NB4 (cell line): ENCODE data around the gene NYAP1.

ENCODE experiments used
- DNase-seq: peaks from one replicate; pipeline ENCODE4 v3.0.0; 2010; ENCODE audit warnings: low read depth
- H3K4me3 ChIP-seq: one replicate; pipeline ENCODE4 v1.5.1; 2011; ENCODE audit warnings: mild to moderate bottlenecking, low read depth, low read length, moderate library complexity
- CTCF ChIP-seq: IDR thresholded peaks from one replicate; pipeline ENCODE4 v1.5.1; 2012; ENCODE audit warnings: low read depth, low read length
- MAX ChIP-seq: IDR thresholded peaks from 2 replicates; pipeline ENCODE4 v1.6.1; 2011; ENCODE audit warnings: low read depth, low read length
- MYC ChIP-seq: IDR thresholded peaks from 2 replicates; pipeline ENCODE4 v1.6.1; 2011; ENCODE audit warnings: low read depth, low read length
- POLR2A ChIP-seq: IDR thresholded peaks from 2 replicates; pipeline ENCODE4 v1.6.1; 2011; ENCODE audit warnings: mild to moderate bottlenecking; ENCODE audit not compliant: insufficient read length; ENCODE audit errors: extremely low read depth

Gene NYAP1

GRCh38 chr7:100486753-100487446 lies 3.2 kb downstream of the NYAP1 start:
- no peak for DNase-seq
- TF ChIP-seq MAX = no peak
- TF ChIP-seq MYC = no peak
- no peak for TF ChIP-seq POLR2A
- no peak for TF ChIP-seq CTCF
- H3K4me3 ChIP-seq = no peak overlapping the region

- TF ChIP-seq CTCF (no peak), MAX (no peak), MYC (no peak), POLR2A (no peak)
Measured at GRCh38 chr7:100488333-100489095, 4.8 kb downstream of the NYAP1 start.

GRCh38 chr7:100489121-100489520 lies 5.4 kb downstream of the NYAP1 start:
- TF ChIP-seq POLR2A (no peak), MYC (no peak), CTCF (no peak), MAX (no peak)
- no peak overlapping the region for H3K4me3 ChIP-seq
- DNase-seq = no peak

More at GRCh38 chr7:100488333-100489095, 4.8 kb downstream of the NYAP1 start:
- H3K4me3 ChIP-seq = no peak overlapping the region
- no peak for DNase-seq

GRCh38 chr7:100489824-100490223 lies 6.1 kb downstream of the NYAP1 start:
- DNase-seq = peak; percentile 84
- no peak for TF ChIP-seq MAX
- TF ChIP-seq CTCF = no peak
- no peak for TF ChIP-seq MYC
- TF ChIP-seq POLR2A = no peak
- no peak overlapping the region for H3K4me3 ChIP-seq

GRCh38 chr7:100490483-100491191 lies 6.9 kb downstream of the NYAP1 start:
- DNase-seq = no peak
- H3K4me3 ChIP-seq = no peak overlapping the region
- TF ChIP-seq CTCF (no peak), MAX (no peak), POLR2A (no peak), MYC (no peak)
